Prostate gland (tissue), 2 donors: ENCODE measurements around the gene SULF2. TPM values are rescaled to one million over a fixed set of nuclear protein-coding genes. Genes with fewer than 3 reads are reported as not detected.

Experiments
- DNase-seq: peaks from one replicate; pipeline ENCODE4 v3.0.0-alpha.2; 2019; ENCODE audit warnings: low spot score
- H3K27ac ChIP-seq, 2 donors: fragments of 200-600 bp; sonication (generic); 2 replicates each; pipeline ENCODE4 v1.5.1; 2017 to 2019
- H3K27me3 ChIP-seq: fragments of 200-600 bp; sonication (generic); replicated peaks from 2 replicates; pipeline ENCODE4 v1.5.1; 2019; ENCODE audit not compliant: insufficient read depth
- H3K36me3 ChIP-seq, 2 donors: fragments of 200-600 bp; sonication (generic); 1 replicate in 1 of 2; 2 replicates in 1 of 2; pipeline versions ENCODE4 v1.5.1 to v1.8.1; 2017 to 2019
- H3K4me1 ChIP-seq: fragments of 200-600 bp; sonication (generic); replicated peaks from 2 replicates; pipeline ENCODE4 v1.5.1; 2019
- H3K4me3 ChIP-seq, 2 donors: fragments of 200-600 bp; sonication (generic); 2 replicates each; pipeline ENCODE4 v1.5.1; 2017 to 2019
- H3K9me3 ChIP-seq: fragments of 200-600 bp; sonication (generic); 2 replicates; pipeline ENCODE4 v1.5.1; 2017
- CTCF ChIP-seq, 4 experiments: fragments of 200-600 bp in 2 of 4; fragments of 450-650 bp in 2 of 4; sonication (generic) in 2 of 4; IDR thresholded peaks; 1 replicate in 3 of 4; 2 replicates in 1 of 4; pipeline ENCODE4 v1.5.1; 2016 to 2019; ENCODE audit warnings: antibody characterized with exemption in 4 of 4, mild to moderate bottlenecking in 2 of 4, moderate library complexity in 2 of 4
- POLR2A ChIP-seq: fragments of 450-650 bp; IDR thresholded peaks from one replicate; pipeline ENCODE4 v1.6.1; 2016; ENCODE audit warnings: antibody characterized with exemption, mild to moderate bottlenecking
- POLR2AphosphoS5 ChIP-seq: sonication (generic); formaldehyde crosslinking; IDR thresholded peaks from one replicate; pipeline ENCODE4 v1.6.1; 2017; ENCODE audit warnings: antibody characterized with exemption
- WGBS: methylation state at CpG from one replicate; pipeline ENCODE4 v1.1.5; 2018; 5-methylcytosine and 5-hydroxymethylcytosine counted together
- intact Hi-C: fragments of 100-400 bp; cut with DNase I; formaldehyde crosslinking; loops from one replicate; pipeline ENCODE4 v1.14.2; 2022
- total RNA-seq, 2 donors: library from RNA; depleted of rRNA; stranded (reverse); fragments of >200 nt; gene quantifications; one replicate each; pipeline ENCODE4 v1.1.0, GENCODE V29; 2016

Gene SULF2
- total RNA-seq, 2 donors from 2014 or later, result 43.6 to 82.0 TPM

- WGBS, result 75% methylated on average over 2 of the region's 2 CpGs
- TF ChIP-seq POLR2A (no peak), POLR2AphosphoS5 (no peak), CTCF (IDR thresholded peaks at IDR 0.05) (no peak)
- Histone ChIP-seq H3K36me3 (no peaks in the 10 kb centered on the region), H3K27ac (no peak overlapping the region), H3K4me1 (peaks cover 9% of the 10 kb centered on the region), H3K4me3 (no peak overlapping the region), H3K27me3 (no peaks in the 10 kb centered on the region), H3K9me3 (no peaks in the 10 kb centered on the region)
- DNase-seq, result no peak
- intact Hi-C loops, result no loop called here
Measured at GRCh38 chr20:47782920-47783552, 2.2 kb downstream of the SULF2 start.

- TF ChIP-seq POLR2AphosphoS5 (no peak), CTCF (IDR thresholded peaks at IDR 0.05) (no peak), POLR2A (no peak)
- Histone ChIP-seq H3K27ac (no peak overlapping the region), H3K4me1 (peaks cover 9% of the 10 kb centered on the region), H3K4me3 (no peak overlapping the region), H3K9me3 (no peaks in the 10 kb centered on the region), H3K36me3 (no peaks in the 10 kb centered on the region), H3K27me3 (no peaks in the 10 kb centered on the region)
- intact Hi-C loops, result no loop called here
- WGBS, result 86% methylated on average over 7 of the region's 7 CpGs
- no peak for DNase-seq
Measured at GRCh38 chr20:47782076-47782475, 3.2 kb downstream of the SULF2 start.

GRCh38 chr20:47781632-47782031 is 3.6 kb downstream of the SULF2 start:
- no peak for DNase-seq
- TF ChIP-seq POLR2AphosphoS5, result no peak
- no peak for TF ChIP-seq CTCF (IDR thresholded peaks at IDR 0.05)
- TF ChIP-seq POLR2A, result no peak
- Histone ChIP-seq H3K27me3 (no peaks in the 10 kb centered on the region), H3K9me3 (no peaks in the 10 kb centered on the region), H3K27ac (no peak overlapping the region), H3K36me3 (no peaks in the 10 kb centered on the region), H3K4me3 (no peak overlapping the region), H3K4me1 (peaks cover 9% of the 10 kb centered on the region)
- intact Hi-C loops, result no loop called here
- WGBS, result 79% methylated on average over 4 of the region's 4 CpGs

GRCh38 chr20:47780720-47781389 is 4.4 kb downstream of the SULF2 start:
- Histone ChIP-seq H3K27me3 (no peaks in the 10 kb centered on the region), H3K4me1 (peaks cover 9% of the 10 kb centered on the region), H3K36me3 (no peaks in the 10 kb centered on the region), H3K27ac (no peak overlapping the region), H3K9me3 (no peaks in the 10 kb centered on the region), H3K4me3 (no peak overlapping the region)
- no peak for TF ChIP-seq CTCF (IDR thresholded peaks at IDR 0.05)
- no peak for TF ChIP-seq POLR2AphosphoS5
- TF ChIP-seq POLR2A, result no peak
- intact Hi-C loops, result no loop called here
- WGBS, result 97% methylated on average over 10 of the region's 10 CpGs
- no peak for DNase-seq
